ENCODE results near the gene ARHGAP22.

The ARHGAP22 gene

GRCh38 chr10:48439581-48440041, 165.3 kb downstream of the ARHGAP22 start:
- DNase-seq (ENCODE audit: insufficient read length, low spot score): no peak
- FAIRE-seq: no peak
- no peak for TF ChIP-seq CTCF (IDR thresholded peaks at IDR 0.05; ENCODE audit: insufficient read depth, missing control alignments)

DNA sequence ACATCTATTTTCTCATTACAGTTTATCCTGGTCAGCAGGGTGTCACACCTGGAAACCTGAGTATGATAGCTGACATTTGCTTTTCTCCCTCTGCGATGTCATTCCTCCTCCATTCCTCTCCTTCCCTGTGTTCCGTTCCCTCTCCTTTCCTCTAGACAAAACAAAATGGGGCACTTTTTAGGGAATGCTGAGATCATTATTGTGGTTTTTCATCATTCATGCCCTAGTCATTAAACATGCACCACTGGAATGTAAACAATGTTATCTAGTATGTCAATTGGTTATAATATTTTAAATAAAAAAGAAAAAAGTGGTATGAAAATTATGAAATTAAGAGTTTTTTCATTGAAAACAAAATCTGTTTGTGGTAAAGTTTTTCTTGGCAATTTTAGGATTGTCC, 165.8 kb downstream of the ARHGAP22 start:
- FAIRE-seq (no peak), DNase-seq (ENCODE audit: insufficient read length, low spot score) (no peak)
- TF ChIP-seq CTCF (IDR thresholded peaks at IDR 0.05; ENCODE audit: insufficient read depth, missing control alignments): no peak

DNA sequence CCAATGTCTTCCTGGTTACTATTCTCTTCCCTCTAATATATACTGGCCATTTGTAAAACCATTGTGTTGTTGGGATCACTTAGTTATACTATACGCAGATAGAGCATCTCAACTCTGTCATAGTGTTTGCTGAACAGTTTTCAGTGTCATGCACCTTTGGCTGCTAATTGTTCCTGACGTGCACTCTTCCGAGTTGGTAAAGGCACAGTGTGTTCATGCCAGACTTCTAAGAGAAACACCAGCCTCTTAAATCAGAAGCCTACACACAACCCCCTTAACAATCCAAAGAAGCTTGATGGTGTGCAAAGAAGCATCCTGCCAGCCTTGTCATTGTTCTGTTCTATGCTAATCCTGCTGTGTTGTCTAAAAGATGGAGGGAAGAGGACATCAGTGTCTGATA, 167.3 kb downstream of the ARHGAP22 start:
- TF ChIP-seq CTCF (IDR thresholded peaks at IDR 0.05; ENCODE audit: insufficient read depth, missing control alignments): no peak
- FAIRE-seq: no peak

GRCh38 chr10:48431871-48432270, 173.0 kb downstream of the ARHGAP22 start:
- DNase-seq (ENCODE audit: insufficient read length, low spot score) (no peak), FAIRE-seq (no peak)
- no peak for TF ChIP-seq CTCF (IDR thresholded peaks at IDR 0.05; ENCODE audit: insufficient read depth, missing control alignments)

More for the DNA sequence above, 167.3 kb downstream of the ARHGAP22 start:
- no peak for DNase-seq (ENCODE audit: insufficient read length, low spot score)

DNA sequence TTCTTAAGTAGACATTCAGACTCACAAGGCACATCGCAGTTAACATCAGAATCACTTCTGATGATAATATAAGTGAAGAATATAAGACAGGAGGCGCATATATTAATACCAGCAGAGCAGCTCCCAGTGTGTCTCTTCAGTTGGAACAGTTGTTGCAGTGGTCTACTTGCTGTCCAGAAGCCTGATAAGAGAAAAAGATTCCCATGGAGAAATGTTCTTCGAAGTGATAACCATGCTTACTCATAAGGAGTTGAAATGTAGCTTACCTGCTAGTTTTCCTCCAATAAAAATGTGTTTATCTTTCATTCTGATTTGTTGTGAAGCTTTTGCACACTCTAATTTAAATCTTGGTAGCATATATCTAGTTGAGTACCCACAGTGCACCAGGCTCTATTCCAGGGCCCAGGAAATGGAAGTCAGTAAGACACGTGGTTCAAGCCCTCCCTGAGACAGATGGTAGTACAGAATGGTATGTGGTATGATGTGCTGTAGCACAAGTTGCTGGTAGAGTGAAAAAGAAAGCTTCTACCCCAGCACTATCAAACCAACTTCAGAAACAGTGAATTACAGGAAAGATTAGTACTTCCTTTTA, 174.4 kb downstream of the ARHGAP22 start:
- TF ChIP-seq CTCF (IDR thresholded peaks at IDR 0.05; ENCODE audit: insufficient read depth, missing control alignments): no peak
- FAIRE-seq (no peak), DNase-seq (ENCODE audit: insufficient read length, low spot score) (no peak)

- FAIRE-seq: peak; percentile 95
- peak; percentile 38 for DNase-seq (ENCODE audit: insufficient read length, low spot score)
- no peak for TF ChIP-seq CTCF (IDR thresholded peaks at IDR 0.05; ENCODE audit: insufficient read depth, missing control alignments)
These were observed 175.6 kb downstream of the ARHGAP22 start for GRCh38 chr10:48429309-48429708.

DNA sequence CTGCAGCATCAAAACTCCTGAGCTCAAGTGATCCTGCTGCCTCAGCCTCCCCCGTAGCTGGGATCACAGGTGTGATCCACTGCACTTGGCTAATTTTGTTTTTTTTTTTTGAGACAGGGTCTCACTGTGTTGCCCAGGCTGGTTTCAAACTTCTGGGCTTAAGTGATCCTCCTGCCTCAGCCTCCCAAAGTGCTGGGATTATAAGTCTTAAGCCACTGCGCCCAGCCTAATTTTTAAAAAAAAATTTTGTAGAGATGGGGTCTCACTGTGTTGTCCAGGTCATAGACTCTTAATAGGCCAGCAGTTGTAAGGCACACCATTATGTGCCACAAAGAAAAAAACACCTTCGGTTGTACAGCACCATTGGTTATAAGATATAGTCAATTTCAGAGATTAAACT, 176.0 kb downstream of the ARHGAP22 start:
- FAIRE-seq: no peak
- DNase-seq (ENCODE audit: insufficient read length, low spot score): no peak
- TF ChIP-seq CTCF (IDR thresholded peaks at IDR 0.05; ENCODE audit: insufficient read depth, missing control alignments): no peak

Data from D721Med (cell line).